SU-DHL-6 (cell line): ENCODE results near the gene NRP1.

Source experiments
- H2AFZ ChIP-seq: fragments of 200-600 bp; sonication (generic); 2 replicates; pipeline ENCODE4 v1.6.1; 2014; ENCODE audit warnings: low read depth, mild to moderate bottlenecking, moderate library complexity, mixed read lengths, antibody characterized with exemption, low read length; ENCODE audit not compliant: severe bottlenecking
- H3F3A ChIP-seq: fragments of 200-600 bp; shearing (Covaris generic); 2 replicates; pipeline ENCODE4 v1.6.0; 2016; ENCODE audit warnings: antibody characterized with exemption, mild to moderate bottlenecking; ENCODE audit not compliant: insufficient read depth
- H3K27ac ChIP-seq: fragments of 200-600 bp; sonication (generic); 2 replicates; pipeline ENCODE4 v1.5.1; 2016; ENCODE audit warnings: low read depth, mild to moderate bottlenecking, low read length, moderate library complexity, mixed read lengths
- H3K27me3 ChIP-seq: fragments of 200-600 bp; sonication (generic), shearing (Covaris generic); 2 replicates; pipeline ENCODE4 v1.6.0; 2014; ENCODE audit warnings: mild to moderate bottlenecking, low read length
- H3K36me3 ChIP-seq: fragments of 200-600 bp; sonication (generic); 2 replicates; pipeline ENCODE4 v1.6.1; 2014; ENCODE audit warnings: mild to moderate bottlenecking, low read length, mixed read lengths
- H3K4me2 ChIP-seq: fragments of 300-600, 200-600 bp; shearing (Covaris generic), sonication (generic); 2 replicates; pipeline ENCODE4 v1.6.0; 2014; ENCODE audit warnings: low read length, low read depth, mild to moderate bottlenecking; ENCODE audit not compliant: poor library complexity, severe bottlenecking
- H3K4me3 ChIP-seq: fragments of 200-600 bp; sonication (generic); 2 replicates; pipeline ENCODE4 v1.5.1; 2014; ENCODE audit warnings: antibody characterized with exemption, low read length, mild to moderate bottlenecking, mixed read lengths; ENCODE audit not compliant: insufficient read depth, poor library complexity, severe bottlenecking
- H3K79me2 ChIP-seq: fragments of 200-600 bp; sonication (generic); 2 replicates; pipeline ENCODE4 v1.6.1; 2014; ENCODE audit warnings: mild to moderate bottlenecking, low read length, moderate library complexity; ENCODE audit not compliant: insufficient read depth
- H3K9ac ChIP-seq: fragments of 200-600 bp; sonication (generic); 2 replicates; pipeline ENCODE4 v1.7.0; 2014; ENCODE audit warnings: mild to moderate bottlenecking, low read length
- H3K9me2 ChIP-seq: fragments of 200-600 bp; sonication (generic); replicated peaks from 2 replicates; pipeline ENCODE4 v1.6.1; 2014; ENCODE audit warnings: low read length; ENCODE audit not compliant: insufficient read depth
- H3K9me3 ChIP-seq: fragments of 200-600 bp; sonication (generic); 2 replicates; pipeline ENCODE4 v1.6.1; 2014; ENCODE audit warnings: low read length, mixed read lengths; ENCODE audit not compliant: insufficient read depth
- H4K20me1 ChIP-seq: fragments of 200-600 bp; sonication (generic); 2 replicates; pipeline ENCODE4 v1.6.1; 2014; ENCODE audit warnings: low read depth, mild to moderate bottlenecking, antibody characterized with exemption, low read length, moderate library complexity, mixed read lengths
- CTCF ChIP-seq: fragments of 200-600 bp; sonication (generic); IDR thresholded peaks from one replicate; pipeline ENCODE4 v1.5.1; 2017; ENCODE audit warnings: antibody characterized with exemption, mild to moderate bottlenecking, low read length, moderate library complexity; ENCODE audit not compliant: insufficient read depth, poor library complexity, severe bottlenecking
- EZH2phosphoT487 ChIP-seq: fragments of 200-600 bp; sonication (generic), shearing (Covaris generic); conservative IDR thresholded peaks from 2 replicates; pipeline ENCODE4 v1.6.1; 2018; ENCODE audit warnings: mild to moderate bottlenecking, antibody characterized with exemption, low read length, moderate library complexity, mixed read lengths

The NRP1 gene

DNA sequence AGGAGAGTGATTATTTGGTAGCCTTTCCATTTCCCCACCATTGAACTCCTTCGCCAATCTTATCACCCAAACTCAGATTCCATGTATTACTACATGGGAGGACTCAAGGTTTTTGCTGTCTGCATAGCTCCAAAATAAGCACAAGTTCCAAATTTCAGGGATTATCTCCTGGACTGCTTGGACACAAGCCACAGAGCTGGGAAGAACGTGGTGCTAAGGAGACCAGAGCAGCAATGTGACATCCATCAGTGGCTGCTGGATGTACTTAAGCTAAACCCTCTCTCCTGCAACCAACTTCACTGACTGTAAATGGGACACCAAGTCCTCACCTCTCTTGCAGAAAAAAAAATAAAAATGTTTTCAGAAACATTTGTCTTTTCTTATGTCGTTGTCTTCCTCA lies 56.3 kb downstream of the NRP1 start:
- Histone ChIP-seq H3K36me3 (no peaks in the 10 kb centered on the region), H3F3A (no peaks in the 10 kb centered on the region), H3K4me3 (no peak overlapping the region), H3K9ac (no peak overlapping the region), H3K4me2 (no peak overlapping the region), H3K79me2 (no peaks in the 10 kb centered on the region), H3K27ac (no peak overlapping the region), H2AFZ (no peak overlapping the region), H3K27me3 (no peaks in the 10 kb centered on the region), H4K20me1 (no peaks in the 10 kb centered on the region), H3K9me3 (no peaks in the 10 kb centered on the region), H3K9me2 (no peaks in the 10 kb centered on the region)
- no peak for TF ChIP-seq CTCF
- no peak for TF ChIP-seq EZH2phosphoT487

GRCh38 chr10:33277135-33277536 lies 57.3 kb downstream of the NRP1 start:
- no peak overlapping the region for H3K4me2 ChIP-seq
- H3F3A ChIP-seq = no peaks in the 10 kb centered on the region
- H3K79me2 ChIP-seq = no peaks in the 10 kb centered on the region
- no peaks in the 10 kb centered on the region for H3K9me2 ChIP-seq
- H3K36me3 ChIP-seq = no peaks in the 10 kb centered on the region
- H3K4me3 ChIP-seq = no peak overlapping the region
- H3K27ac ChIP-seq = no peak overlapping the region
- no peaks in the 10 kb centered on the region for H3K27me3 ChIP-seq
- no peaks in the 10 kb centered on the region for H3K9me3 ChIP-seq
- H4K20me1 ChIP-seq = no peaks in the 10 kb centered on the region
- TF ChIP-seq CTCF = no peak
- TF ChIP-seq EZH2phosphoT487 = no peak
- H3K9ac ChIP-seq = no peak overlapping the region
- no peak overlapping the region for H2AFZ ChIP-seq

DNA sequence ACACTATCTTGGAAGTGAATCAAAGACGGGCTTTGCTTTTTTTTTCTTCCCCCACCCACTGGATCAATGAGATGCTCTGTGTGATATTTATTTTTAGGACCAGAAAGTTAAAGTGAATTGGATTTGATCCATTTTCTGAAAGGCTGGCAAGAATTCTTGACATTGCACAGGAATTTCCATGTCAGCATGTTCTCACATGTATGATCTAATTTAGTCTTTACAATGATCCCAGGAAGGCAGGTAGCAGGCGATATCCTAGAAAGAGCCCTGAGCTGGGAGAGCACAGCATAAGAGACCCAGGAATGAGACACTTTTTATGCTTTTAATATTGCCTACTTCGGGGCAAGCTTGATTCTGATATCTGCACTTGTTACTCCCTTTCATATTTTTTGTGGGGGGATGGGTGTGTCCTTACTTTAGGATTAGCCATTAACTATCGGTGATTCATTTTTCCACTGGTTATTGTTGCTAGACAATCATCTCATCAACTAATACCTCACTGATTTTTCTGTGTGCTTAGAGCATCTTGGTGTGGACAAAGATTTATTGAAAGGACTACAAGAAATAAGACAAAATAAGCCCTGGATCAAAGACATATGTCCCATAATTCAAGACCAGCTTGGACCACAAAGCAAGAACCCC lies 58.1 kb downstream of the NRP1 start:
- H3K27ac ChIP-seq = no peak overlapping the region
- H3K4me2 ChIP-seq = no peak overlapping the region
- H3K9me3 ChIP-seq = no peaks in the 10 kb centered on the region
- no peaks in the 10 kb centered on the region for H3F3A ChIP-seq
- H3K36me3 ChIP-seq = no peaks in the 10 kb centered on the region
- H3K4me3 ChIP-seq = no peak overlapping the region
- H3K79me2 ChIP-seq = no peaks in the 10 kb centered on the region
- H3K27me3 ChIP-seq = no peaks in the 10 kb centered on the region
- no peak overlapping the region for H2AFZ ChIP-seq
- no peaks in the 10 kb centered on the region for H4K20me1 ChIP-seq
- no peak overlapping the region for H3K9ac ChIP-seq
- no peak for TF ChIP-seq EZH2phosphoT487
- no peak for TF ChIP-seq CTCF
- H3K9me2 ChIP-seq = no peaks in the 10 kb centered on the region
